AG04450 (cell line): ENCODE results near the gene BUB3. TPM values are rescaled to one million over a fixed set of nuclear protein-coding genes. Genes with fewer than 3 reads are reported as not detected.

Source experiments
- CTCF ChIA-PET: fragments of 300-600, 350-600 bp; formaldehyde crosslinking; extraction: SDS; loops from one replicate; lab custom pipeline; 2022; ENCODE audit warnings: antibody characterized with exemption, inconsistent platforms; lab: Charles Lee
- POLR2A ChIA-PET: fragments of 350-600 bp; formaldehyde crosslinking; extraction: SDS; loops from one replicate; lab custom pipeline; 2021; ENCODE audit warnings: antibody characterized with exemption, inconsistent platforms; lab: Yijun Ruan, JAX
- DNase-seq: peaks from one replicate; pipeline ENCODE4 v3.0.0-alpha.2; 2011; ENCODE audit warnings: low read depth, low spot score
- H3K27ac ChIP-seq: one replicate; pipeline ENCODE4 v1.5.1; 2012; ENCODE audit warnings: low read depth, low read length, control low read depth
- H3K27me3 ChIP-seq: one replicate; pipeline ENCODE4 v1.6.0; 2012; ENCODE audit warnings: low read length; ENCODE audit not compliant: control insufficient read depth, insufficient read depth
- H3K4me3 ChIP-seq: 2 replicates; pipeline ENCODE4 v1.5.1; 2011; ENCODE audit warnings: mild to moderate bottlenecking, low read depth, low read length, control low read depth
- H3K9me3 ChIP-seq: 2 replicates; pipeline ENCODE4 v1.5.1; 2012; ENCODE audit warnings: low read length; ENCODE audit not compliant: control insufficient read depth, insufficient read depth
- CTCF ChIP-seq: IDR thresholded peaks from 2 replicates; pipeline ENCODE4 v1.5.1; 2011; ENCODE audit warnings: low read depth, low read length, control low read depth, inconsistent platforms
- polyA plus RNA-seq: library from polyadenylated mRNA; depleted of rRNA; stranded (reverse); fragments of >200 nt; gene quantifications from 2 replicates; pipeline ENCODE4 v1.2.3, GENCODE V29; 2011

The BUB3 gene
- polyA plus RNA-seq, 1 experiment: 135 TPM

- no peaks in the 10 kb centered on the region; the same call in 1 of the 2 replicates for H3K9me3 ChIP-seq
- no peak overlapping the region for H3K4me3 ChIP-seq
- ChIA-PET POLR2A (no interaction called here), CTCF (no interaction called here)
- no peak for DNase-seq
- no peak for TF ChIP-seq CTCF
- H3K27ac ChIP-seq: no peak overlapping the region
- H3K27me3 ChIP-seq: no peaks in the 10 kb centered on the region
These were observed 4.5 kb downstream of the BUB3 start for GRCh38 chr10:123158682-123159081.

DNA sequence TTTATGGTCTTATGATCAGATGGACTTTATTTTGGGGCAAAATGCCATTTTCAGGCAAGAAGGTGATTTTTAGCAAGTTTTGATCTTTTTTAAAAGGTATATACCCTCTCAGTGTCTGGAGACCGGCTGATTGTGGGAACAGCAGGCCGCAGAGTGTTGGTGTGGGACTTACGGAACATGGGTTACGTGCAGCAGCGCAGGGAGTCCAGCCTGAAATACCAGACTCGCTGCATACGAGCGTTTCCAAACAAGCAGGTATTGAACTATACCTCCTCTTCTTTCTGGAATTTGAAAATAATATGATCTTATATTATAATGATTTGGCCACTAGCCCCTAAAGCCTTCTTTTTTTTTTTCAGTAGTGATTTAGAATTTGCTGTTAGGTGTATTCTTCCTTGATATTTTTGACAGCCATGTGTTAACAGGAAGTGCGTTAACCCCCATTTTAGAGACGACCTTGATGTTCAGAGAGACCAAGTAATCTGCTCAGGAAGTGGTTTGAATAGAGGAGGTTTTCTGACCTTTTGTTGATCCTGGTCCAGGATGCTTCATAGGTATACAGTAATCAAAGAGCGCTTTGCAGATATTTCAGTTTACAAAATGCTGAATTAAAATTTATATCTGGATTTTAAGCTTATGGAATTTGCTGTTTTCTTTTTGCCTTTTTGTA, 6.2 kb downstream of the BUB3 start:
- Histone ChIP-seq H3K27ac (no peak overlapping the region), H3K4me3 (no peak overlapping the region), H3K27me3 (no peaks in the 10 kb centered on the region), H3K9me3 (no peaks in the 10 kb centered on the region)
- no peak for DNase-seq
- TF ChIP-seq CTCF: no peak
- POLR2A ChIA-PET: no interaction called here
- CTCF ChIA-PET: interaction anchor here (0.6 to 1.8 kb wide), 2 partner anchors 22 to 27 kb away, joined by 3 to 5 read pairs; no protein-coding TSS in a partner anchor

GRCh38 chr10:123164319-123164718, 10.1 kb downstream of the BUB3 start:
- Histone ChIP-seq H3K27me3 (no peaks in the 10 kb centered on the region), H3K27ac (no peak overlapping the region), H3K4me3 (no peak overlapping the region), H3K9me3 (no peaks in the 10 kb centered on the region)
- no peak for DNase-seq
- POLR2A ChIA-PET: no interaction called here
- CTCF ChIA-PET: interaction anchor here (0.8 to 1.1 kb wide), 2 partner anchors 9 to 10 kb away, joined by 3 read pairs; partner anchors contain the start of gene BUB3
- no peak for TF ChIP-seq CTCF

- ChIA-PET POLR2A (no interaction called here), CTCF (interaction anchor here (0.8 to 2.1 kb wide), 2 partner anchors 8 to 9 kb away, joined by 3 to 5 read pairs; no protein-coding TSS in a partner anchor)
These were observed 11.4 kb downstream of the BUB3 start for GRCh38 chr10:123165445-123166072.

More at GRCh38 chr10:123165445-123166072, 11.4 kb downstream of the BUB3 start:
- no peaks in the 10 kb centered on the region for H3K9me3 ChIP-seq
- H3K27me3 ChIP-seq: no peaks in the 10 kb centered on the region
- H3K4me3 ChIP-seq: no peak overlapping the region
- TF ChIP-seq CTCF: no peak
- no peak overlapping the region for H3K27ac ChIP-seq
- DNase-seq: no peak
